Fibroblast of lung (primary cell): Measurements from ENCODE around the gene HRG. TPM values are rescaled to one million over a fixed set of nuclear protein-coding genes. Genes with fewer than 3 reads are reported as not detected.

Experiments used
- DNase-seq, 2 donors: peaks; one replicate each; pipeline versions ENCODE4 v3.0.0 to v3.0.0-alpha.2; 2010; ENCODE audit warnings: low read depth in 2 of 2
- H2AFZ ChIP-seq: 2 replicates; pipeline ENCODE4 v1.5.1; 2012; ENCODE audit warnings: low read length, control low read depth, inconsistent platforms
- H3K27ac ChIP-seq: 2 replicates; pipeline ENCODE4 v1.5.1; 2011; ENCODE audit warnings: low read length, control low read depth; ENCODE audit not compliant: insufficient read depth
- H3K27me3 ChIP-seq: 2 replicates; pipeline ENCODE4 v1.5.1; 2011; ENCODE audit warnings: mild to moderate bottlenecking, low read length; ENCODE audit not compliant: control insufficient read depth, insufficient read depth
- H3K36me3 ChIP-seq: 2 replicates; pipeline ENCODE4 v1.5.1; 2011; ENCODE audit warnings: low read length; ENCODE audit not compliant: control insufficient read depth, insufficient read depth
- H3K4me1 ChIP-seq: 2 replicates; pipeline ENCODE4 v1.5.1; 2011; ENCODE audit warnings: low read length; ENCODE audit not compliant: control insufficient read depth, insufficient read depth; ENCODE audit errors: extremely low read depth
- H3K4me2 ChIP-seq: 2 replicates; pipeline ENCODE4 v1.5.1; 2011; ENCODE audit warnings: low read length, control low read depth; ENCODE audit not compliant: insufficient read depth; ENCODE audit errors: extremely low read depth
- H3K4me3 ChIP-seq, 4 experiments: fragments of 200-600 bp in 1 of 4; sonication (generic) in 1 of 4; replicated peaks in 1 of 4; 2 replicates each; pipeline ENCODE4 v1.5.1; 2011 to 2016; ENCODE audit warnings: low read length in 4 of 4, low read depth in 3 of 4, mild to moderate bottlenecking in 3 of 4, control low read depth in 2 of 4, inconsistent platforms in 1 of 4, mixed read lengths in 1 of 4; ENCODE audit not compliant: insufficient read depth in 1 of 4; ENCODE audit errors: control extremely low read depth in 1 of 4
- H3K79me2 ChIP-seq: 2 replicates; pipeline ENCODE4 v1.5.1; 2012; ENCODE audit warnings: mild to moderate bottlenecking, low read length, inconsistent platforms; ENCODE audit not compliant: control insufficient read depth, insufficient read depth
- H3K9ac ChIP-seq: 2 replicates; pipeline ENCODE4 v1.5.1; 2011; ENCODE audit warnings: mild to moderate bottlenecking, low read length, control low read depth; ENCODE audit not compliant: insufficient read depth
- H3K9me3 ChIP-seq: 2 replicates; pipeline ENCODE4 v1.5.1; 2012; ENCODE audit warnings: low read depth, low read length; ENCODE audit not compliant: control insufficient read depth, insufficient read depth
- H4K20me1 ChIP-seq: 2 replicates; pipeline ENCODE4 v1.5.1; 2011; ENCODE audit warnings: low read length; ENCODE audit not compliant: control insufficient read depth, insufficient read depth; ENCODE audit errors: extremely low read depth
- EZH2 ChIP-seq: IDR thresholded peaks from 2 replicates; pipeline ENCODE4 v1.5.1; 2012; ENCODE audit warnings: low read length, control low read depth, mild to moderate bottlenecking; ENCODE audit errors: missing control alignments
- polyA plus RNA-seq, 2 donors: library from polyadenylated mRNA; depleted of rRNA in 1 of 2; stranded (reverse) in 1 of 2; unstranded in 1 of 2; fragments of >200 nt; gene quantifications; 2 replicates each; pipeline ENCODE4 v1.2.1, GENCODE V29; 2011 to 2012; ENCODE audit warnings: missing spikeins in 1 of 2
- total RNA-seq: library from RNA; depleted of rRNA; stranded (reverse); fragments of >200 nt; gene quantifications from 2 replicates; pipeline ENCODE4 v1.2.1, GENCODE V29; 2014
- TF ChIP-seq, protein P1 (sequence below), 2 donors: IDR thresholded peaks in 1 of 2; conservative IDR thresholded peaks in 1 of 2; 1 replicate in 1 of 2; 2 replicates in 1 of 2; pipeline ENCODE4 v1.5.1; 2011 to 2012; ENCODE audit warnings: low read length in 2 of 2, control low read depth in 1 of 2, inconsistent platforms in 1 of 2, low read depth in 1 of 2, mild to moderate bottlenecking in 1 of 2

The HRG gene
- total and polyA plus RNA-seq, 2 donors (not counting 1 experiment from before 2014, with no cell fraction given) = not detected

DNA sequence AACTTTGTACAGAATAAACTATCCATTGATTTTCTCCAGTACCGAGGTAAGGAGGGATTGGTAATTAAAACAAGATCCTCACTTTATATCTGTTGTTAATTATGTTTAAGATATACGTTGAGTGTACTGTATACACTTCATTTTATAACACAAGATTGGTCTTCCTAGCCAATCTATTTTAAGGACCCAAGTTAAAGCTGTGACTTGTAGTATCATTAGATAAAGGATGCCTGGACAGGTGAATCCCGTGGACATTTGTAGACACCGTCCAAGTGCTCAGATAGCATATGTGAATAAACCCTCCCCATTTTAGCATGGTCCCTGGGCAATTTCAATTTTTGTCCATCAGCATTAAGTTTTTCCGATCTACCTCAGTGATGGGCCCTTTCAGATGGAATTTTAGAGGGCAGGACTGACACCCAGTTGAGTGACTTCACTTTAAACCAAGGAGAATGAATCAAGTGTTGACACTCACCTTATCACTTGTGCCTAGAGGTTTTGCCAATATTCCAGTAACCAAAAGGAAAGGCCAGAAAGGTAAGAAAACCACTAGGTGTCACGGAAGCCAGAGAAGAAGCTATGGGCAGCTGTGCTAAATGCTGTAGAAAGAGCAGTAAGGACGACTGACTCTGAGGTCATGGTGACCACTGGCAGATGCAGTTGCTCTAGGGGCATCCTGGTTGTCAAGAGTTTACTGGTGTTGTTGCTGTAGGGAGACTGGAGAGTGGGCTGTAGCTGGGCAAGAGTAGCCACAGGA, 43.7 kb upstream of the HRG start:
- H3K9me3 ChIP-seq = no peaks in the 10 kb centered on the region

GRCh38 chr3:186622651-186623310, 43.0 kb upstream of the HRG start:
- no peaks in the 10 kb centered on the region for H3K4me1 ChIP-seq
- H3K4me3 ChIP-seq = no peak overlapping the region
- H3K79me2 ChIP-seq = no peaks in the 10 kb centered on the region
- no peak for TF ChIP-seq EZH2
- TF ChIP-seq, protein P1, sequence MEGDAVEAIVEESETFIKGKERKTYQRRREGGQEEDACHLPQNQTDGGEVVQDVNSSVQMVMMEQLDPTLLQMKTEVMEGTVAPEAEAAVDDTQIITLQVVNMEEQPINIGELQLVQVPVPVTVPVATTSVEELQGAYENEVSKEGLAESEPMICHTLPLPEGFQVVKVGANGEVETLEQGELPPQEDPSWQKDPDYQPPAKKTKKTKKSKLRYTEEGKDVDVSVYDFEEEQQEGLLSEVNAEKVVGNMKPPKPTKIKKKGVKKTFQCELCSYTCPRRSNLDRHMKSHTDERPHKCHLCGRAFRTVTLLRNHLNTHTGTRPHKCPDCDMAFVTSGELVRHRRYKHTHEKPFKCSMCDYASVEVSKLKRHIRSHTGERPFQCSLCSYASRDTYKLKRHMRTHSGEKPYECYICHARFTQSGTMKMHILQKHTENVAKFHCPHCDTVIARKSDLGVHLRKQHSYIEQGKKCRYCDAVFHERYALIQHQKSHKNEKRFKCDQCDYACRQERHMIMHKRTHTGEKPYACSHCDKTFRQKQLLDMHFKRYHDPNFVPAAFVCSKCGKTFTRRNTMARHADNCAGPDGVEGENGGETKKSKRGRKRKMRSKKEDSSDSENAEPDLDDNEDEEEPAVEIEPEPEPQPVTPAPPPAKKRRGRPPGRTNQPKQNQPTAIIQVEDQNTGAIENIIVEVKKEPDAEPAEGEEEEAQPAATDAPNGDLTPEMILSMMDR (conservative IDR thresholded peaks at IDR 0.05 in 1 of 2, IDR thresholded peaks at IDR 0.05 in 1 of 2; ENCODE audit: low read depth in 1 of 2, low read length in 2 of 2) = no peak
- no peak overlapping the region for H2AFZ ChIP-seq
- no peaks in the 10 kb centered on the region for H3K36me3 ChIP-seq
- no peak overlapping the region for H3K4me2 ChIP-seq
- no peaks in the 10 kb centered on the region for H3K9me3 ChIP-seq
- H4K20me1 ChIP-seq = no peaks in the 10 kb centered on the region
- peaks cover 5% of the 10 kb centered on the region for H3K27me3 ChIP-seq
- no peak overlapping the region for H3K9ac ChIP-seq
- no peak for DNase-seq
- no peak overlapping the region for H3K27ac ChIP-seq

More for the DNA sequence above, 43.7 kb upstream of the HRG start:
- no peaks in the 10 kb centered on the region for H4K20me1 ChIP-seq
- no peaks in the 10 kb centered on the region for H3K36me3 ChIP-seq
- no peak overlapping the region for H3K4me3 ChIP-seq
- no peak for DNase-seq
- H3K4me2 ChIP-seq = no peak overlapping the region
- H3K9ac ChIP-seq = no peak overlapping the region
- H3K27ac ChIP-seq = no peak overlapping the region
- no peaks in the 10 kb centered on the region for H3K79me2 ChIP-seq
- no peaks in the 10 kb centered on the region for H3K4me1 ChIP-seq
- TF ChIP-seq EZH2 = no peak
- TF ChIP-seq, protein P1 (conservative IDR thresholded peaks at IDR 0.05 in 1 of 2, IDR thresholded peaks at IDR 0.05 in 1 of 2; ENCODE audit: low read depth in 1 of 2, low read length in 2 of 2) = no peak
- H3K27me3 ChIP-seq = peaks cover 5% of the 10 kb centered on the region
- H2AFZ ChIP-seq = no peak overlapping the region

DNA sequence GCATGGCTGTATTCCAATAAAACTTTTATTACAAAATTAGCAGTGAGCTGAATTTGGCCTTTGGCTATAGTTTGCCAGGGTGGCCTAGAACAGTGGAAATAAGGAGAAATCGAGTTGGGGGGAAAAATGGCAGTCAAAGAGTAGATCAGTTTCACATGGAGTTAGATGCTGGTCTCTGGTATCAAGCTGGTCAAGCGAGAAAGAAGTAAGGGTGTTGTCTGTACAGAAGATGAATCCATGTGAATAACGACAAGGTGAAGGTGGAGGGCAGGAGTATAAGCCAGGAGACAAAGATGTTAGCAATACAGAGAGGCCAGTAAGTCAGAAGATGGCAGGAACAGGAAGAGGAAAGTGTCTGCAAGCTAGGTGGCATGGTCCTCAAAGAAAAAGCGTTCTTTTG, 41.2 kb upstream of the HRG start:
- Histone ChIP-seq H3K79me2 (no peaks in the 10 kb centered on the region), H3K4me3 (no peak overlapping the region), H3K4me1 (no peaks in the 10 kb centered on the region), H3K9ac (no peak overlapping the region), H3K27me3 (peaks cover 5% of the 10 kb centered on the region), H3K4me2 (no peak overlapping the region), H3K36me3 (no peaks in the 10 kb centered on the region), H2AFZ (no peak overlapping the region), H3K9me3 (no peaks in the 10 kb centered on the region), H3K27ac (no peak overlapping the region), H4K20me1 (no peaks in the 10 kb centered on the region)
- TF ChIP-seq, protein P1 (conservative IDR thresholded peaks at IDR 0.05 in 1 of 2, IDR thresholded peaks at IDR 0.05 in 1 of 2; ENCODE audit: low read depth in 1 of 2, low read length in 2 of 2) = no peak
- TF ChIP-seq EZH2 = no peak
- no peak for DNase-seq
